K562 (cell line): ENCODE data around the gene CORO2A. TPM values are rescaled to one million over a fixed set of nuclear protein-coding genes. Genes with fewer than 3 reads are reported as not detected.

Experiments
- ATAC-seq: fragments of 200-7000 bp; cut with Tn5 transposase; 3 replicates; pipeline ENCODE4 v1.9.1; 2020; ENCODE audit warnings: moderate library complexity
- BruUV-seq: library from RNA; stranded (reverse); fragments of 400-500 nt; replicated peaks from 2 replicates; lab custom pipeline; 2021; lab: Mats Ljungman, UMichigan
- CTCF ChIA-PET: fragments of 300-600 bp; formaldehyde crosslinking; extraction: SDS; loops from one replicate; lab custom pipeline; 2021; ENCODE audit warnings: low intra/inter-chr PET ratio; lab: Yijun Ruan, JAX
- POLR2A ChIA-PET: fragments of 300-600, 350-650 bp; sonication (Branson Sonifier 250); formaldehyde crosslinking; extraction: SDS; loops from one replicate; lab custom pipeline; 2021; ENCODE audit warnings: antibody characterized with exemption, inconsistent platforms; lab: Yijun Ruan, JAX
- DNase-seq, 4 experiments: peaks; one replicate each; pipeline versions ENCODE4 v3.0.0 to v3.0.0-alpha.2; 2011 to 2018; ENCODE audit warnings: low spot score in 3 of 4, mixed read lengths in 3 of 4; ENCODE audit errors: extremely low read depth in 1 of 4
- FAIRE-seq: peaks from 2 replicates; lab custom pipeline; 2011; peaks lifted over from hg19 to GRCh38; lab: Jason Lieb, UNC
- H2AFZ ChIP-seq: 2 replicates; pipeline ENCODE4 v1.6.0; 2011; ENCODE audit warnings: low read depth, low read length, control low read depth, inconsistent platforms
- H3K27ac ChIP-seq: fragments of 200-600 bp; 3 replicates; pipeline ENCODE4 v1.8.0; 2011; ENCODE audit warnings: low read depth, mild to moderate bottlenecking, control low read depth, inconsistent platforms, low read length, moderate library complexity, mixed read lengths; ENCODE audit errors: extremely low read depth
- H3K27me3 ChIP-seq, 2 experiments: fragments of 300-600 bp in 1 of 2; 2 replicates in 1 of 2; 3 replicates in 1 of 2; pipeline versions ENCODE4 v1.6.0 to v1.8.0; 2011; ENCODE audit warnings: inconsistent platforms in 2 of 2, low read length in 2 of 2, mild to moderate bottlenecking in 1 of 2, mixed read lengths in 1 of 2, moderate library complexity in 1 of 2; ENCODE audit not compliant: control insufficient read depth in 2 of 2, insufficient read depth in 2 of 2
- H3K36me3 ChIP-seq: fragments of 300-600 bp; 3 replicates; pipeline ENCODE4 v1.8.0; 2011; ENCODE audit warnings: mild to moderate bottlenecking, low read length, inconsistent platforms; ENCODE audit not compliant: control insufficient read depth, insufficient read depth
- H3K4me1 ChIP-seq, 2 experiments: fragments of 200-600 bp in 1 of 2; replicated peaks in 1 of 2; 2 replicates in 1 of 2; 3 replicates in 1 of 2; pipeline versions ENCODE4 v1.5.1 to v1.8.0; 2011; ENCODE audit warnings: inconsistent platforms in 2 of 2, low read length in 2 of 2, mild to moderate bottlenecking in 1 of 2, mixed read lengths in 1 of 2, moderate library complexity in 1 of 2; ENCODE audit not compliant: control insufficient read depth in 2 of 2, insufficient read depth in 2 of 2
- H3K4me2 ChIP-seq: 2 replicates; pipeline ENCODE4 v1.6.1; 2011; ENCODE audit warnings: low read length, control low read depth, inconsistent platforms, mixed read lengths; ENCODE audit not compliant: insufficient read depth
- H3K4me3 ChIP-seq: fragments of 200-600 bp; sonication (generic), shearing (Covaris generic); 2 replicates; pipeline ENCODE4 v1.5.1; 2016; ENCODE audit warnings: control low read depth, inconsistent platforms
- H3K79me2 ChIP-seq: fragments of 200-600 bp; 3 replicates; pipeline ENCODE4 v1.8.0; 2011; ENCODE audit warnings: low read length, inconsistent platforms; ENCODE audit not compliant: control insufficient read depth, insufficient read depth
- H3K9ac ChIP-seq, 2 experiments: 2 replicates each; pipeline versions ENCODE4 v1.6.0 to v1.6.1; 2011; ENCODE audit warnings: low read depth in 2 of 2, low read length in 2 of 2, control low read depth in 1 of 2, inconsistent platforms in 1 of 2, mild to moderate bottlenecking in 1 of 2, mixed read lengths in 1 of 2; ENCODE audit not compliant: insufficient read depth in 1 of 2
- H3K9me1 ChIP-seq: one replicate; pipeline ENCODE4 v1.6.0; 2011; ENCODE audit warnings: inconsistent platforms, mild to moderate bottlenecking, low read length, moderate library complexity; ENCODE audit not compliant: control insufficient read depth, insufficient read depth
- H3K9me3 ChIP-seq: replicated peaks from 2 replicates; pipeline ENCODE4 v1.5.1; 2011; ENCODE audit warnings: low read depth, low read length, inconsistent platforms; ENCODE audit not compliant: control insufficient read depth, insufficient read depth
- H4K20me1 ChIP-seq: replicated peaks from 2 replicates; pipeline ENCODE4 v1.6.1; 2011; ENCODE audit warnings: low read length, inconsistent platforms, mixed read lengths; ENCODE audit not compliant: control insufficient read depth, insufficient read depth
- BMI1 ChIP-seq: fragments of 150-350 bp; IDR thresholded peaks from 2 replicates; pipeline ENCODE4 v1.6.1; 2014; ENCODE audit warnings: low read length
- BRD9 ChIP-seq: fragments of 450-650 bp; IDR thresholded peaks from 2 replicates; pipeline ENCODE4 v1.6.1; 2018; ENCODE audit warnings: low read depth; ENCODE audit not compliant: partially characterized antibody
- CHAMP1 ChIP-seq: fragments of 450-650 bp; IDR thresholded peaks from 2 replicates; pipeline ENCODE4 v1.6.1; 2016; ENCODE audit warnings: mild to moderate bottlenecking
- CLOCK ChIP-seq: fragments of 250-450 bp; sonication (Bioruptor Pico); IDR thresholded peaks from 2 replicates; pipeline ENCODE4 v1.4.0; 2020; ENCODE audit warnings: mild to moderate bottlenecking, moderate library complexity, borderline replicate concordance
- CTBP1 ChIP-seq: fragments of 450-650 bp; IDR thresholded peaks from 2 replicates; pipeline ENCODE4 v1.6.1; 2016; ENCODE audit warnings: borderline replicate concordance
- FIP1L1 ChIP-seq: fragments of 200-400 bp; formaldehyde crosslinking; IDR thresholded peaks from 2 replicates; pipeline ENCODE4 v1.6.1; 2018; ENCODE audit warnings: mild to moderate bottlenecking, low read depth, low read length; ENCODE audit not compliant: poor library complexity, severe bottlenecking
- NELFE ChIP-seq: IDR thresholded peaks from 2 replicates; pipeline ENCODE4 v1.6.1; 2011; ENCODE audit warnings: mild to moderate bottlenecking; ENCODE audit not compliant: insufficient read depth, insufficient read length
- NFE2L1 ChIP-seq: fragments of 450-650 bp; IDR thresholded peaks from 2 replicates; pipeline ENCODE4 v1.6.1; 2016; ENCODE audit warnings: missing genetic modification characterization, low read depth, mild to moderate bottlenecking, missing compliant biosample characterization, moderate library complexity, borderline replicate concordance
- POLR3G ChIP-seq: IDR thresholded peaks from 2 replicates; pipeline ENCODE4 v1.6.1; 2011; ENCODE audit not compliant: insufficient read length, insufficient replicate concordance; ENCODE audit errors: extremely low read depth
- SNAPC5 ChIP-seq: fragments of 250-450 bp; sonication (Bioruptor Pico); IDR thresholded peaks from 2 replicates; pipeline ENCODE4 v1.8.0; 2021; ENCODE audit warnings: moderate library complexity, mild to moderate bottlenecking, inconsistent platforms
- ZFPM2 ChIP-seq: fragments of 250-450 bp; sonication (Bioruptor Pico); IDR thresholded peaks from 2 replicates; pipeline ENCODE4 v1.5.1; 2022; ENCODE audit warnings: mild to moderate bottlenecking
- ZNF512 ChIP-seq: IDR thresholded peaks from 2 replicates; pipeline ENCODE4 v1.6.1; 2016; ENCODE audit warnings: missing genetic modification characterization, missing compliant biosample characterization
- WGBS: fragments of 100-300 bp; shearing (Covaris generic); methylation state at CpG from one replicate; pipeline ENCODE4 v1.1.6; 2016; ENCODE audit warnings: low coverage, mixed read lengths; ENCODE audit not compliant: insufficient coverage; ENCODE audit errors: missing lambda C conversion rate; 5-methylcytosine and 5-hydroxymethylcytosine counted together
- in situ Hi-C: fragments of 300-500 bp; cut with MboI; formaldehyde crosslinking; loops from 4 replicates; pipeline ENCODE4 v1.15.0; 2018; ENCODE audit warnings: inconsistent platforms, mixed read lengths
- intact Hi-C: fragments of 100-400 bp; cut with micrococcal nuclease; formaldehyde crosslinking; loops from 2 replicates; pipeline ENCODE4 v1.14.2; 2022
- polyA plus RNA-seq, 8 experiments: library from polyadenylated mRNA; depleted of rRNA in 4 of 8; stranded (reverse) in 5 of 8; unstranded in 3 of 8; fragments of >200 nt; fragmentation: Nextera tagmentation in 2 of 8; fragmentation: Illumina TruSeq in 1 of 8; extraction: Ambion mirVana in 2 of 8; extraction: Trizol in 1 of 8; gene quantifications; 2 replicates each; pipeline versions ENCODE4 v1.2.1 to v1.2.3, GENCODE V29; 2011 to 2014; ENCODE audit warnings: inconsistent platforms in 1 of 8, missing spikeins in 1 of 8
- total RNA-seq, 7 experiments: library from RNA; depleted of rRNA in 6 of 7; stranded (reverse); fragments of >200 nt in 6 of 7; fragmentation: Illumina TruSeq in 2 of 7; extraction: Trizol in 2 of 7; gene quantifications; 2 replicates each; pipeline versions ENCODE4 v1.2.1 to v1.2.3, GENCODE V29; 2011 to 2021; ENCODE audit warnings: low replicate concordance in 1 of 7

CORO2A gene
- total and polyA plus RNA-seq, 9 of the 15 experiments (the other 6 are each of a cell fraction or from before 2014, with no cell fraction given) = 9.5 to 26.6 (median 18.0) TPM

GRCh38 chr9:98199388-98200033, 7.1 kb upstream of the CORO2A start:
- Histone ChIP-seq H3K4me2 (no peak overlapping the region), H3K27ac (no peak overlapping the region), H3K9ac (peak overlapping the region in 1 of 2 experiments; percentile 8; a peak in 1 of 4 replicates), H2AFZ (no peak overlapping the region), H3K36me3 (no peaks in the 10 kb centered on the region), H3K27me3 (no peaks in the 10 kb centered on the region), H4K20me1 (no peaks in the 10 kb centered on the region), H3K9me1 (no peaks in the 10 kb centered on the region), H3K4me1 (peaks cover 0 to 17% of the 10 kb centered on the region in 2 experiments; a peak in 3 of 5 replicates), H3K79me2 (no peaks in the 10 kb centered on the region), H3K9me3 (no peaks in the 10 kb centered on the region), H3K4me3 (no peak overlapping the region)
- intact Hi-C loops (loop anchor here (10.0 kb wide), 1 partner anchor 115 kb away; no protein-coding TSS in a partner anchor), in situ Hi-C loops (no loop called here)
- ATAC-seq = no peak
- peak; percentile 62 for FAIRE-seq
- 86% methylated on average over 19 of the region's 20 CpGs for WGBS
- ChIA-PET POLR2A (no interaction called here), CTCF (no interaction called here)
- no peak for DNase-seq
- BruUV-seq = no TSS peak
- no peak for TF ChIP-seq CTBP1
- TF ChIP-seq CLOCK (CRISPR knock-in tag) = no peak
- no peak for TF ChIP-seq BMI1
- no peak for TF ChIP-seq NFE2L1 (tag)
- TF ChIP-seq POLR3G = no peak
- TF ChIP-seq FIP1L1 = no peak
- no peak for TF ChIP-seq NELFE
- TF ChIP-seq BRD9 = no peak
- no peak for TF ChIP-seq SNAPC5 (CRISPR knock-in tag)
- TF ChIP-seq ZNF512 (tag) = no peak
- TF ChIP-seq ZFPM2 (CRISPR knock-in tag) = no peak
- no peak for TF ChIP-seq CHAMP1
